Raji (cell line): ENCODE measurements around the gene IRGC.

Source experiments
- POLR2A ChIP-seq: IDR thresholded peaks from 2 replicates; pipeline ENCODE4 v1.6.1; 2011; ENCODE audit warnings: low read depth, low read length, control low read depth; ENCODE audit not compliant: insufficient read depth

IRGC gene, protein sequence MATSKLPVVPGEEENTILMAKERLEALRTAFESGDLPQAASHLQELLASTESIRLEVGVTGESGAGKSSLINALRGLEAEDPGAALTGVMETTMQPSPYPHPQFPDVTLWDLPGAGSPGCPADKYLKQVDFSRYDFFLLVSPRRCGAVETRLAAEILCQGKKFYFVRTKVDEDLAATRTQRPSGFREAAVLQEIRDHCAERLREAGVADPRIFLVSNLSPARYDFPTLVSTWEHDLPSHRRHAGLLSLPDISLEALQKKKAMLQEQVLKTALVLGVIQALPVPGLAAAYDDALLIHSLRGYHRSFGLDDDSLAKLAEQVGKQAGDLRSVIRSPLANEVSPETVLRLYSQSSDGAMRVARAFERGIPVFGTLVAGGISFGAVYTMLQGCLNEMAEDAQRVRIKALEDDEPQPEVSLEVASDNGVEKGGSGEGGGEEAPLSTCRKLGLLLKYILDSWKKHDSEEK

DNA sequence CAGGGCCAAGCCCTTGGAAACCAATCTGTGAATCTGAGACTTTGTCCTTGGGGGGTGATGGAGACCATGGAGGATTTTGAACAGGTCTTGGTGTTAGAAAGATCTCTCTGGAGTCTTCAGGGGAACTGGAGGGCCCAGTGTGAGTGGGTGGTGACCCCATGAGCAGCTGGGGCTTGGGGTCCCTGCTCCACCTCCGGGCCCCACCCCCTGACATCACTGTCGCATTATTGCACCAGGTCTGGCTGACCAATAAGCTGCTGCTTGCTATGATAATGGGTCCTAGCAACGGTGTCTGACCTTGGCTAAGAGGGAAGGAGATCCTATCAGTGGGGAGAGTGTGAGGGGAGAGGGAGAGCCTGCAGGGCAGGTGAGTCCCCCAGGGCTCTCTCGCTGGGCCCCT, at the start of gene IRGC:
TSS of gene IRGC (plus strand) at position 301 of the 400 bp plus-strand sequence. CDS start 2,483 bp downstream, outside the sequence.
- TF ChIP-seq POLR2A = no peak

DNA sequence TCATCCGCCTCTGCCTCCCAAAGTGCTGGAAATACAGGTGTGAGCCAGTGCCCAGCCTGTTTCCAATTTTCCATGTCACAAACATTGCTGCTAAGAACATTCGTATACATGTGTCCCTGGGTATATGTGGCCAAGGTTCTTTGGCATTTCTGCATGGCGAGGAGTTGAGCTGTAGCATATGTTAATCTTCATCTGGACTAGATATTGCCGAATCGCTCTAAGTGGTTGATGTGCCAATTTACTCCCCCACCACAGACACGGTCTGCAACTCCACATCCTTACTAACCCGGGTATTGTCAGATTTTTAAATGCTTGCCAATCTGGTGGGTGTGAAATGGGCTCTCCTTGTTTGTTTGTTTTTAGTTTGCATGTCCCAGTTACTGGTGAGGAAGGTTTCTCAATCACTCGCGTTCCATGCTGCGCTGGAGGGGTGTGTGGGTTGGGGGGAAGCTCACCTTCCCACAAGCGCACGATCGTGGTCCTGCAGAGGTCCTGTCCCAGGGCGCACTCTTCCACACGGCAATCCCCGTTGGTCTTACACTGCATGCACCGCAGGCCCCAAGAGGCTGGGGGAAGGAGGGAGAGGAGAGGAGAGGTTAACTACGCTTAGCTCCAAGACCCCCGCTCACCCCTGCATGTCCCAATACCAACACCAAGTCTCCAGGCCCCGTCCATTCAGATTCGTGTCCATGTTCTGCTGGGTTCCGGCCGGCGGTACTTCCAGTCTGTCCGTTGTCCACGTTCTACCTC, 48.6 kb upstream of the IRGC start:
- TF ChIP-seq POLR2A = no peak

DNA sequence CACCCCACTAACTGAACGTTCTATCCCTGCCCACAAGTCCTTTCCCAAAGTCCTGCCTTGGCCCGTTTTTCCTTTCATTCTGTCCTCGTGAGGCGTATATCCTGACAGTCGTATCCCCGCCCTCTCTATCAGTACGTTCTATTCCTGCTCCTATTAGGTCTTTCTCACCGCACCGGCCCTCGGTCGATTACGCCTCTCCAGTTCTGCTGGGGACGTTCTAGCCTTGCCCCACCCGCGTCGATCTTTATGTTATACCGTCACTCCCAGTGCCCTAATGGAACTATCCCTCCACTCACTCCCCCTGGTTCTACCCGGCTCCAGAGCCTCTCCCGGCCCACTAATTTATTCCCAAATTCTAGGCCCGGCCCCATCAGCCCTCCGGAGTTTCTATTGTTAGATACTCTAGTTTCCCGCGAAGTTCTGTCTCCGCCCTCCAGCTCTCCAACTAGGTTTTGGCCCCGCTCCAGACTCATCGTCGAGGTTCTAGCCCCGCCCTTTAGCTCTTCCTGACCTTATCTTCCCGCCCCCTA, 47.9 kb upstream of the IRGC start:
- TF ChIP-seq POLR2A = no peak

DNA sequence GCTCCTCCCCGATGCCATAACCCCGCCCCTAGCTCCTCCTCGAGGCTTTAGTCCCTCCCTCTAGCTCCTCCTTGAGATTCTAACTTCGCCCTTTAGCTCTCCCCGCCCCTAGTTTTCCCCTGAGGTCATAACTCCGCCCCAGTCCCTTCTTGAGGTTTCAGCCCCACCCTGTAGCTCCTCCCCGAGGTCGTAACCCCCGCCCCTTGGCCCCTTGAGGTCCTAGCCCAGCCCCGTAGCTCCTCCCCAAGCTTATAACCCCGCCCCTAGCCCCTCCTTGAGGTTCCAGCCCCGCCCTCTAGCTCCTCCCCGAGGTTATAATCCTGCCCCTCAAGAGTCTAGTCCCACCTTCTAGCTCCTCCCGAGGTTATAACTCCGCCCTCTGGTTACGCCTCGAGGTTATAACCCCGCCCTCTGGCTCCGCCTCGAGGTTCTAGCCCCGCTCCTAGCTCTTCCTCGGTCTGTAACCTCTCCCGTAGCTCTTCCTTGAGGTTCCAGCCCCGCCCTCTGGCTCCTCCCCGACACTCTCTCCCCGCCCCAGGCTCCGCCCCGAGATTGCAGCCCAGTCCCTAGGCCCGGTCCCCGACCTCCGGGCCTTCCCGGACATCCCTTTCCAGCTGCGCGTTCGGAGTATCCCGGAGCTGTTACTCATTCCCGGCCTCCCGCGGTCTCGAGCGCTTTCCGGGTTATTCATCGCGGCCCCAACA, 47.3 kb upstream of the IRGC start:
- no peak for TF ChIP-seq POLR2A

DNA sequence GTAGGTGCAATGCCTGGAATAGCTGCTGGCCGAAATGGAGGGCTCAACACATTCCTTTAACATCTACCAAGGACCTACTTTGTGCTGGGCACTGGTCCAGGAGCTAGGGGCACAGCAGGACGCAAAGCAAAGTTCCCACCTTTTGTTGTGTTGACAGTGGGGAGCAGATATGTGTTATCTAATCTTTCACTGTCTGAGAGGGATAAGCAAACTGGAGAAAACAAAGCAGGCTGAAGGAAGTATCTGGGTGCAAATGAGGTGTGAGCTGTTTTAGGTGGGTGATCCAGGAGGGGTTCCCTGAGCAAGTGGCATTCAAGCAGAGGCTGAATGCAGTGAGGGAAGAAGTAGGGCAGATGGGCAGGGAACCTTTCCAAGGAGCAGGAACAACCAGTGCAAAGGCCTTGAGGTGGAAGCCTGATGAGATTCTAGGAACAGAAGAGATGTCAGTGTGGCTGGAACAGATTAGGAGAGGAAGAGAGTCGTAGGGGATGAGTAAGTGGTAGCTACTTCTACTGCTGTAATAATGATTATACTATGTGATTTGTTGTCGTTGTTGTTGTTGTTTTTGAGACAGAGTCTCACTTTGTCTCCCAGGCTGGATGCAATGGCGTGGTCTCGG, 43.7 kb upstream of the IRGC start:
- no peak for TF ChIP-seq POLR2A

DNA sequence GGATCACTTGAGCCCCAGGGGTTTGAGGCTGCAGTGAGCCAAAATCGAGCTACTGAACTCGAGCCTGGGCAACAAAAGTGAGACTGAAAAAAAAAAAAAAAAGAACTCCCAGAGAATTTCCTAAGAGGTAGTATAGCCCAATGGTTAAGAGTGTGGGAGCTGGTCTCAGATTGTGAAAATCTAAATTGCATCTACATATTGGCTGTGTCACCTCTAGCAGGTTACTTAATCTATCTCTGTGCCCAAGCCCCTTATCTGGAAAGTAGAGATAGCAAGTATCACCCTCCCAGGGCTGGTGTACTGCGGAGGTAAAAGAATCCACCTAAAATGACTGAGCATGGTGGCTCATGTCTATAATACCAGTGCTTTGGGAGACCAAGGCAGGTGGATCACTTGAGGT, 42.2 kb upstream of the IRGC start:
- no peak for TF ChIP-seq POLR2A

DNA sequence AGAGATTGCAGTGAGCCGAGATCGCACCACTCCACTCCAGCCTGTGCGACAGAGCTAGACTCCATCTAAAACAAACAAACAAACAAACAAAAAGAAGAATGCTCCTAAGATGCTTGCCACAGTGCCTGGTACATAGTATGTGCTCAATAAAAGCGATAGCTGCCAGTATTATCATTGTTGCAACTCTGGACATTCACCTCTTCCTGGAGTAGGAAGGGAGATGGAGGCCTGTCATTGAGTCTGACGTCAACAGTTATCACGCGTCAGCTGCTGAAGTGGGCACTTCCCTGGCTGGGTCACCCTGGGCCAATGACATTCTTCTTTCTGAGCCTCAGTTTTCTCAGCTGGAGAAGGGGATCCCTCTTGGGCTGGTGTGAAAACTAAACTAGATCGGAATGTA, 41.7 kb upstream of the IRGC start:
- no peak for TF ChIP-seq POLR2A

DNA sequence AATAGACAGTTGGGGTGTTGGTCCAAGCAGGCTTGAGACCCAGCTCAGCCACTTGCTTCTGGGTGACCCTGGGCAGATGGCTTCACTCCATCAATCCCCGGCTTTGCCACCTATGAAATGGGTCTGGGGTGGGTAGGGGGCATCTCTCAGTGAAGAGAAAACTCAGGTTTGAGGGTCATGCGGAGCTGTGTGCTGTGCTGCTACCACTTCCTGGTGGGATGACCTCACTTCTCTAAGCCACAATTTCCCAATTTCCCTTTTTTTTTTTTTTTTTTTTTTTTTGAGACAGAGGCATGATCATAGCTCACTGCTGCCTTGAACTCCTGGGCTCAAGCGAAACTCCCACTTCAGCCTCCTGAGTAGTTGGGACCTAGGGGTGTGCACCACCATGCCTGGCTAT, 41.3 kb upstream of the IRGC start:
- no peak for TF ChIP-seq POLR2A

DNA sequence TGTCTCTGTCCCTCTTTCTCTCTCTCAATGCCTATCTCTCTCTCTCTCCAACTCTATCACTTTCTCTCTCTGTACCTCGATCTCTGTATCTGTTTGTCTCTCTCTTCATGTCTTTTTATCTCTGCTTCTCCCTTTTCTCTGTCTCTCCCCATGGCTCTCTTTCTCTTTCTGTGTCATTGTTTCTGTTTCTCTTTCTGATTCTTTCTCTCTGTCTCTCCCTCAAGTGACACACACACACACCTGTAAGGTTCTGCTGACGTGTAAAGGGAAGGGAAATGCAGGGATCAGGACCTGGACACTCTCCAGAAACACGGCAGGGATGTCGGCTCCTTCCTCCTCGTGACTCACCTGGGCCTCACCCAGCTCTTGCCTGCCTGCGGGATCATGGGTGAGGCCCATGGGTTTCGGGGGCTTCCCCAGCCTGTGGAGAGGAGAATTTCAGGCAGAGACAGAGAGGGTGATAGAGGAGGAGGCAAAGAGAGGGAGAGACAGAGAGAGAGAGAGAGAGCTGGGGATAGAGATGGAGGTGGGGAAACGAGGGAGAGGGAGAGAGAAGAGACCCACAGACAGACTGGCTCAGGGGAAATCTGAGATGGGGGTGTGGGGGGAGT, 40.5 kb upstream of the IRGC start:
- TF ChIP-seq POLR2A = no peak

DNA sequence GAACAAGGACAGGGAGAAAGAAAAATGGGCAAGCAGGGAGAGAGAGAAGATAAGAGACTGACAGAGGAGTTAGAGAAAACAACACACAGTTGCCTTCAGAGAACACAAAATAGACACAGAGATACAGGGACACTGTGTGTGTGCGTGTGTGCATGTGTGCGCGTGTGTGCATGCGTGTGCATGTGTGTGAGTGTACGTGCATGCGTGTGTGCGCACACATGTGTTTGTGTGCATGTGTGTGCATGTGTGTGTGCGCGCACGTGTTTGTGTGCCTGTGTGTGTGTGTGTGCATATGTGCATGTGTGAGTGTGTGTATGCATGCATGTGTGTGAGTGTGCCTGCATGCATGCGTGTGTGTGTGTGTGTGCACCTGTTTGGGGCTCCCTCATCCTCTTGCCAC, 40.0 kb upstream of the IRGC start:
- TF ChIP-seq POLR2A = no peak

DNA sequence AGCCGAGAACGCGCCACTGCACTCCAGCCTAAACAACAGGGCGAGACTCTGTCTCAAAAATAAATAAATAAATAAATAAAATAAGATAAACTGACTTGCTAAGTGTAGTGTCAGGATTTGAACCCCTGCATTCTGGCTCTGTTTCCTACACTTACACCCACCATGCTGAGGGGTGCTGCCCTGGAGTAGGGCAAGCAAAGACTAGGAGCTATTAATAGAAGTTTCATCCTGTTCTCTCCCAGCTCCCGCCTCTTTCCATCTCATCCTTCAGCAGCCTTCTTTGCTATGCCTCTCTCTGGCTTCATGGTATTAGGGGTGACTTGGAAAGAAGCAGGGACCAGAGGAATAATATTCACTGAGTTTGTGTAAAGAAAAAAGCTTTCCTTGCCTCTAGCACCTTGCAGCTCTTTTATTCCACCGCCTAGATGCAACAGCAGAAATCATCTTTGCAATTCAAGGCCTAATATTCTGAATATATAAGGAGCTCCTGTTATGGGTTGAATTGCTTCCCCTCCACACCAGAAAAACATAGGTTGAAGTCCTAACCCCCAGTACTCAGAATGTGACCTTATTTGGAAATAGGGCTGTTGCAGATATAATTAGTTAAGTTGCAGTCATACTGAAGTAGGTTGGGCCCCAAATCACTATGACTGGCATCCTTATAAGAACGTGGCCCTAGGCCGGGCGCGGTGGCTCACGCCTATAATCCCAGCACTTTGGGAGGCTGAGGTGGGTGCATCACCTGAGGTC, 37.2 kb upstream of the IRGC start:
- TF ChIP-seq POLR2A = no peak

DNA sequence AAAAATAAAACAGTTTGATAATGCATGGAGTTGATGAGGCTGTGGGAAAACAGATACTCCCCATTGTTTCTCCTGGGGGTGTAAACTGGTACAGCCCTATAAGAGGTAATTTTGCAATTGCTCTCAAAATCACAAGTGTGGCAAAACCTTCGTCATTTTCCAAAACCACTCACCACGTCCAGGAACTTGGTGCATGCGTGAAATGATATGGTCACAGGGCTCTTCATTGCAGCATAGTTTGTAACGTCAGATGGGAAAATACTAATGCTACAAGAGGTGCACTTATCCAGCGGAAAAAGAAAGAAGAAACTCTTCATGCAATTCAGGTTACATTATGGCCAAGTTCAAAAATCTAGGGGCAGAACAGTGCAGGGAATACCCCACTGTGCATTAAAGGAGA, 34.1 kb upstream of the IRGC start:
- no peak for TF ChIP-seq POLR2A

DNA sequence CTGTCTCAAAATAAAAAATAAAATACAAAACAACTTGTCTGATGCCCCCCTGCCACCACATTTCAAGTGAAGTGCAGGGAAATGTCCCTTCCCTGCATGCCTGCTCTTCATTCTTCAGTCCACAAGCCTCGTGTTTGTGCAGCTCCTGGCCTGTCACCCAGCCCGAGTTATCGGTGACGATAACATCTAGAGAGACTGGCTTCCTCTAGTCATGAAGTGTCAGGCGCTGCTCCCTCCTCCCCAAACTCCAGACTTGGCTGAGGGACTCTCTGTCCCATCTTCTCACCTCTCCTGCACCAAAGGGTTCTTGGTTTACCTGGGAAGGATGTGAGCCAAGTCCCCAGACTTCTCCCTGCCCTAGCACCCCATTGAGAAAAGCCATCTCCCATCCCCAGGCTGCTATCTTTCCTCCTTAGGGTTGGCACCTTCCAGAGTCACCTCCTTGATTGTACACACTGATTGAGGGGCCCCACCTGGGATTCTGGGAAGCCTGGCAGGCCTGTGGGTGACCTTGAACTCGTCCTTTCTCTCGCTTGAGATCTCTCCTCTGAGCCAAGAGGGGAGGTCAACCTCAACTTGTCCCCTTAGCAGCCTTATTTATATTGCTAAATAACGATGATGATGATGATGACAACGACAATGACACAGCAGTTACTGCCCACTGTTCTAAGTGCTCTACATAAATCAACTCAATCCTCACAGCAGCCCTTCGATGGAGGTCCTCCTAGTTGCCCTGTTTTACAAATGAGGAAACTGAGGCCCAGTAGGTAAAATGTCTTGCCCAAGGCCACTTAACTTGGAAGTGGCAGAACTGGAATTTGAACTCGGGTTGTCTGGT, 32.8 kb upstream of the IRGC start:
- TF ChIP-seq POLR2A = no peak
